ENCODE results near the gene SV2C.

SV2C gene

DNA sequence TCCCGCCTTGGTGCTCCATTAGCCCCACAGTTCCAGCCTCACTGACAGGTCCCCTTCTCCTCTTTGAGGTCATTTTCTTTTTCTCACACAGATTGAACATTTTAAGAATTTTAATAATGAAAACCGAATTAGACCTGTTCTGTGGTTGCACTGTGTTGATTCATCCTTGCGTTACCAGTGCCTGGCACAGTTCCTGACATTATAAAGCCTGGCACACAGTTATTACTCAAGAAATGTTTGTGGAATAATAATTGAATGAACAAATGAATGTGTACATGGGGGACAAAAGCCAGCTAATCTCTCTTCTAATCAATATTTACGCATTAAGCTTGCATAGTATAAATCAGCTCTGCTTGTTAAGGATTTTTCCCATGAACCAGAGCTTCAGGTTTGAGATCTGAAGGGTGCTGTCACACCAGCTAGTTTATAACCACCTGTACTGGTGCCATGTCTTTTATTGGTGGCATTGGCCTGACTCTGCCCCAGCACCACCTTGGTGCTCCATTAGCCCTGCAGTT lies 80.0 kb downstream of the SV2C start:
- DNase-seq (ENCODE audit: low read depth in 2 of 2, low spot score in 1 of 2), result no peak

- DNase-seq (ENCODE audit: low read depth in 2 of 2, low spot score in 1 of 2), result no peak
Measured at GRCh38 chr5:76165029-76165428, 81.8 kb downstream of the SV2C start.

- no peak for DNase-seq (ENCODE audit: low read depth in 2 of 2, low spot score in 1 of 2)
Measured at GRCh38 chr5:76165711-76166374, 82.7 kb downstream of the SV2C start.

DNA sequence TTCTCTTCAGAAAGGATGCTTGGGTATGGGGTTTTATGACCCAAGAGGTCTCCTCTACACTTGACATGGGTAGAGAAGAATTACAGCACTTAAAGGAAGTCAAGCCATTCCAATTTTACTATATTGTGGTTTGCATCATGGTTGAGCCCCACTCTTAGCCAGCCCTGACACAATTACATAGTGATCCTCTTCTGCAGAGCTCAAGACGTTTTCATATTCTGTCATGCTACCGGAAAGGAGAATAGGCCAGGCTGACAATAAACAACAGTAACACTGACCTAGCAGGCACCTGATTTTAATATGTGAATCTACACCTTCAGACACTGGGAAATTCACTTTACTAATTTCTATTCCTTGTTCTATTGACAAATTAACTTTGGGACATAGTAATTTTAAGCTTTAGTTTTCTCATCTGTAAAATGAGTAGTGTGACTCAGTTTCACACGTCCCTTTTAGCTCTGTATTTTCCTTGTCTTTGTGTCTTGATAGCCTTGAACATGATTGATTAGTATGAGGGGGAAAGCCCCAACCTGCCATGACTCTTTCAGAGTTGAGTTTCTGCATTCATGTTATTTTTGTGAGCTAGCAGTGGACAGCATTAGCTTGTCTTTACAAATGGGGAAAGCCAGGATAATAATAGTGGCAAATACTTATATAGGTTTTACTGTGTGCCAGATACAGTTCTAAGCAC lies 83.8 kb downstream of the SV2C start:
- no peak for DNase-seq (ENCODE audit: low read depth in 2 of 2, low spot score in 1 of 2)

DNA sequence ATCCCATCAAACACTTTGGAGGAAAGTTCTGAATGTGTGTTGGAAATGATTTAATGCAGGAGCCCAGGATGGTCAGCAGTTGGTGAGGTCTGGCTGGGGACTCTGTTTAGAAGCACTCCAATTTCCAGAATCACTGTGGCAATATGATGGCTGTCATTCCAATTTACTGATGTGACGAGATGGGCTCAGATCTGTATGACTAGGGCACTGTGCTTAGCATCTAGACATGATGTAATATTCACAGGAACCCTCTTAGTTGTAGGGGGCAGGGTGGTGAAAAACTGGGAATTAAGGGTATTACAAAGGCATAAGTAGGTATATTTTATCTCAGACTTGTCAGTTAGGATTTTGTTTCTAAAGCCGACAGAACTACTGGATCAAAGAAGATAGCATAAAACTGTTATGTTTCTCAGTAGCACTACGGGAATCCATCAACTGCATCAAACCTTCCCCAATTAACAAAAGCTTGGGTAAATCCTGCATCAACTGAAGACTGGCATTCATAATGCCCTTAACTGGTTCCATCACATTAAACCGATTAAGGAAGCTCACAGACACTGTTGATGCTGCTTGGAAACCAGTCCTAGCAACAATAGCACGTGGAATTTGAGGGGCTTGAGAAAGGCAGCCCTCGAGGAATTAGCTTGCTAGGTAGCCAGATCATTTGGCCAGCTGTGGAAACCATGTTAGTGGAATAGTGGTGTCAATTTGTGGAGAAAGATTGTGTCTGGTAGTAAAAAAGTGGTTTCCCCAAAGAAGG lies 86.1 kb downstream of the SV2C start:
- DNase-seq (ENCODE audit: low read depth in 2 of 2, low spot score in 1 of 2), result no peak

GRCh38 chr5:76174101-76174500 lies 90.9 kb downstream of the SV2C start:
- DNase-seq (ENCODE audit: low read depth in 2 of 2, low spot score in 1 of 2), result no peak

- peak; percentile 4 to 19 for DNase-seq (ENCODE audit: low read depth in 2 of 2, low spot score in 1 of 2)
Measured at GRCh38 chr5:76175051-76175666, 92.0 kb downstream of the SV2C start.

- no peak for DNase-seq (ENCODE audit: low read depth in 2 of 2, low spot score in 1 of 2)
Measured at GRCh38 chr5:76175821-76176403, 92.7 kb downstream of the SV2C start.

DNA sequence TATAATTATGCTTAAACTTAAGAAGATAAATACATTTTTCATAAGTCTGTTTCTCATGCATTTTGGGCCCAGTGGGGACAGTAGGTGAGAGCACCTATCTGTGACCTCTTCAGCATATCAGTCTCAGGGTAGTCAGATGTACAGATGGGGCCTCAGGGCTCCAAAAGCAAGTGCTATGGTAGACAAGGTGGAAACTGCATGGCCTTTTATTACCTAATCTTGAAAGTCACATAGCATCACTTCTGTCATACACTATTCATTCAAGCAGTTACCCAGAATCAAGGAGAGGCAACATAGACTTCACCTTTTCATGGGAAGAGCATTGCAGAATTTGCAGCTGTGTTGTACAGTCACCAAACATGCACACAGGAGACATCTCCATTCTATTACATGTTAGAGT lies 94.8 kb downstream of the SV2C start:
- DNase-seq (ENCODE audit: low read depth in 2 of 2, low spot score in 1 of 2), result no peak

DNA sequence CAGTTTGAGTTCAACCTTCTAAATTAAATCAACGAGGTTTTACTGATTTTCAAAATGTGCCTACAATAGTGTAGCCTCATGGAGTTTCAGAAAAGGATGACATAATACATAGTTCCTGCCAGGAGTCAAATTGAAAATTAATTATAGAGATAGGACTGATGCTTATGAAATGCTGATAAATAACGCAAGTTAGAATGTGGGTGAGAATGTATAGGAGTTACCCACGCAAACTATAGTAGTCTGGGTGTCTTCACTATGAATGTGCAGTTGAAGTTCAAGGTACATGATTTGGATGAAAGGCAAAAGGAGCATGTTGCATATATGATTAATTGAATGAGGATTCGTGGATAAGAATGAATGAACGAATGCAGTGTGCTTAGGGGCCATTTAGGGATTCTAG lies 95.7 kb downstream of the SV2C start:
- DNase-seq (ENCODE audit: low read depth in 2 of 2, low spot score in 1 of 2), result no peak

DNA sequence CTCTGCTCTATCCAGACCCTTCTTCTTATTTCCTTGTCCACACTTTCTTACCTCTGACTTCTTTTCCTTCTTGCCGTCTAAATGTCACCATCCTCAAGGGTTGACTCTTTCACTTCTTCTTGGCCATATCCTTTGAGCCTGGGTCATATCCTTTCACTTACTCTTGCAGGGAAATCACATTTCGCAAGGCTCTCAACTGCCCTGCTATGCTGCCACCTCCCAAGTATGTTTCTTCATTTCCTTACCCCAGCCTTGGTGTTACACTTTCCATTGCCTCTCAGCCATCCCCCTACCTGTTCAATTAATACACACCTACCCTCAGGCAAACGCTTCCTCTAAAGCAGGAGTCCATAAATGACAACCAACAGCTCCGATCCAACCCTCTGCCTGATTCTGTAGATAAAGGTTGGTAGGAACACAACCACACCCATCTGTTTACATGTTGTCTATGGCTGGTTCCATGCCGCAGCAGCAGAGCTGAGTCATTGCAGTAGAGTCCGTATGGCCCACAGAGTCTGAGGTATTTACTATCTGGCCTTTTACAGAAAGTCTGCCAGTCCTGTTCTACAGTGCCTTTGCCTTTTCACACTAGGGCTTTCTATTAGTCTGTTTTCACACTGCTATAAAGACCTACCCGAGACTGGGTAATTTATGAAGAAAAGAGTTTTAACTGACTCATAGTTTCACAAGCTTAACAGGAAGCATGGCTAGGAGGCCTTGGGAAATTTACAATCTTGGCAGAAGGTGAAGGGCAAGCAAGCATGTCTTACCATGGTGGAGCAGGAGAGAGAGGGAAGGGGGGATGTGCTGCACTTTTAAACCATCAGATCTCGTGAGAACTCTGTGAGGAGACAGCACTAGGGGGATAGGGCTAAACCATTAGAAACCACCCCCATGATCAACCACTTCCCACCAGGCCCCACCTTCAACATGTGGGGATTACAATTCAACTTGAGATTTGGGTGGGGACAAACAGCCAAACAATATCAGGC lies 97.9 kb downstream of the SV2C start:
- DNase-seq (ENCODE audit: low read depth in 2 of 2, low spot score in 1 of 2), result no peak

DNA sequence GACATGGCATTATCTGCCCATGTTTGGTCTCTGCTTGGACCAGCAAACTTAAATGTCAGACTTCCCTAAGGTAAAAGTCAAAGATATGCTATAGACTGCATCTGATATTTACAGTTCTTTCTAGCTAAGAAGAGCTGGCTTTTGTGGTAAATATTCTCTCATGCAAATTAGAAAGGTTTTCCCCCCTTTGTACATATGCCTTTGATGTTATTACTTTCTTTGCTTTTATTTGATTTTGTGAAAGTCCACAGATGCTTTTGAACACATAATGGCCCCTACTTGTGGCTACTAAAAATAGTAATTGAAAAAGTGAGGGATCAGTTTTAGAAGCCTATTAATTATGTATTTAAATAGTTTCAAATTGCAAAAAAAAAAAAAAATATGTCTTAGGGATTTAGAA lies 104.2 kb downstream of the SV2C start:
- DNase-seq (ENCODE audit: low read depth in 2 of 2, low spot score in 1 of 2), result no peak

- DNase-seq (ENCODE audit: low read depth in 2 of 2, low spot score in 1 of 2), result no peak
Measured at GRCh38 chr5:76190356-76190755, 107.2 kb downstream of the SV2C start.

- no peak for DNase-seq (ENCODE audit: low read depth in 2 of 2, low spot score in 1 of 2)
Measured at GRCh38 chr5:76192837-76193236, 109.7 kb downstream of the SV2C start.

GRCh38 chr5:76193635-76194034 lies 110.5 kb downstream of the SV2C start:
- no peak for DNase-seq (ENCODE audit: low read depth in 2 of 2, low spot score in 1 of 2)

GRCh38 chr5:76194340-76194739 lies 111.2 kb downstream of the SV2C start:
- no peak for DNase-seq (ENCODE audit: low read depth in 2 of 2, low spot score in 1 of 2)

DNA sequence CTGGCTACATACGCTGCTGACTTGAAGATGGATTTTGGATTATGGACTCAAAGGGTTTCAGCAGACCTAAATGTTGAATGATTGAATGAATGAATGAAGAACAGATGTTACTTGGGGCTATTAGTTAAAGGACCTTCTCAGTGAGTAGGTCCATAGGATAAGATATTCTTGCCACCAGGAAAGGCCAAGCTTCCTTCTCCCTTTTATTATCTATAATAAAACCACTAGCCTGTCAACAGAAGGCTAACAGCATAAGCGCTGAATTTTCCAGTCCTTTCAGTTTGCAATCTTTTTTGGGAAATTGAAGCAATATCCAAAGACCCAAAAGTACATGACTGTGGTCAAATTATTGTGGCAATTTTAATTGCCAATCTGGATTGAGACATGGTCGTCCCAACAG lies 113.3 kb downstream of the SV2C start:
- DNase-seq (ENCODE audit: low read depth in 2 of 2, low spot score in 1 of 2), result no peak

DNA sequence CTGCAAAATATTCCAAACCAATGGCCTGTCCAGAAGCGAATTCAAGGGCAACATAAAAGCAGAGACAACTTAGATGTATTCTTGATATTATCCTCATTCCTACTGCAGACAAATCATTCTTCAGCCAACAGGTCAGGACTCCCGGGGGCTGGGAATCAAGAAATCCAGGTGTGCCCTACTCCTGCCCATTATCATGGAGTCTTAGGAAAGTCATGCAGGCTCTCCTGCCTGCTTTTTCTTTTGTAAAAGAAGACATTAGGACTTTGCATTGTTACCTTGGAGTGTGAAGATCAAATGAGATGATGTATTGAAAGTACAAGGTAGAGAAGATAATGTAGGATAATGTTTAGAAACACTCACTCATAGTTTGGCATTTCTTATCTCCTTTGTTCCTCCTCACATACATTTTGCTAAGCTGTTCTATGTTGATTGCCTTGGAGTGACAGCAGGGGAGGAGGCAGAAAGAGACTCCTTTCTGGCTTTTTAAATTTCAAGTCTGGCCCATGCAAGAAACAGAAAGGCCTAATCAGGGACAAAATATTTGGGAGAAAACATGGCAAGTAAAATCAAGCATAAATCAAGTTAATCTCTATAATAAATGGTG lies 113.8 kb downstream of the SV2C start:
- no peak for DNase-seq (ENCODE audit: low read depth in 2 of 2, low spot score in 1 of 2)

GRCh38 chr5:76197726-76198125 lies 114.5 kb downstream of the SV2C start:
- no peak for DNase-seq (ENCODE audit: low read depth in 2 of 2, low spot score in 1 of 2)
